Liver (tissue), 9 donors: Measurements from ENCODE around the gene HAO1. TPM values are rescaled to one million over a fixed set of nuclear protein-coding genes. Genes with fewer than 3 reads are reported as not detected.

Experiments
- DNase-seq: peaks from one replicate; pipeline ENCODE4 v3.0.0-alpha.2; 2017; ENCODE audit warnings: low spot score
- H3K27ac ChIP-seq, 2 donors: one replicate each; pipeline ENCODE4 v1.7.0; 2013; ENCODE audit warnings: inconsistent platforms in 2 of 2, low read length in 2 of 2, control low read depth in 1 of 2, low read depth in 1 of 2, mild to moderate bottlenecking in 1 of 2
- H3K27me3 ChIP-seq, 4 donors: one replicate each; pipeline versions ENCODE4 v1.6.1 to v1.7.0; 2013; ENCODE audit warnings: low read length in 3 of 4, inconsistent platforms in 1 of 4, mild to moderate bottlenecking in 1 of 4, moderate library complexity in 1 of 4; ENCODE audit not compliant: control insufficient read depth in 4 of 4, insufficient read depth in 4 of 4
- H3K36me3 ChIP-seq, 4 donors: one replicate each; pipeline versions ENCODE4 v1.6.1 to v1.7.0; 2013; ENCODE audit warnings: low read length in 3 of 4, mild to moderate bottlenecking in 3 of 4, low read depth in 1 of 4, moderate library complexity in 1 of 4; ENCODE audit not compliant: control insufficient read depth in 4 of 4, insufficient read depth in 3 of 4
- H3K4me1 ChIP-seq, 4 donors: one replicate each; pipeline versions ENCODE4 v1.6.1 to v1.7.0; 2013; ENCODE audit warnings: low read length in 3 of 4, mild to moderate bottlenecking in 3 of 4, moderate library complexity in 1 of 4; ENCODE audit not compliant: control insufficient read depth in 4 of 4, insufficient read depth in 4 of 4
- H3K4me3 ChIP-seq, 3 donors: one replicate each; pipeline versions ENCODE4 v1.6.1 to v1.7.0; 2013; ENCODE audit warnings: low read length in 3 of 3, control low read depth in 1 of 3, low read depth in 1 of 3, mild to moderate bottlenecking in 1 of 3
- H3K9ac ChIP-seq, 2 donors: one replicate each; pipeline ENCODE4 v1.7.0; 2013; ENCODE audit warnings: low read length in 2 of 2, mild to moderate bottlenecking in 2 of 2, moderate library complexity in 2 of 2, control low read depth in 1 of 2, low read depth in 1 of 2
- H3K9me3 ChIP-seq, 4 donors: one replicate each; pipeline versions ENCODE4 v1.6.1 to v1.7.0; 2013; ENCODE audit warnings: low read length in 3 of 4; ENCODE audit not compliant: control insufficient read depth in 4 of 4
- ATF3 ChIP-seq: IDR thresholded peaks from 2 replicates; pipeline ENCODE4 v1.6.1; 2016; ENCODE audit warnings: antibody characterized with exemption
- FOXA1 ChIP-seq: IDR thresholded peaks from 2 replicates; pipeline ENCODE4 v1.6.1; 2016; ENCODE audit warnings: antibody characterized with exemption
- FOXA2 ChIP-seq: IDR thresholded peaks from 2 replicates; pipeline ENCODE4 v1.6.1; 2016; ENCODE audit warnings: antibody characterized with exemption
- GABPA ChIP-seq, 2 donors: IDR thresholded peaks in 1 of 2; conservative IDR thresholded peaks in 1 of 2; 2 replicates each; pipeline ENCODE4 v1.6.1; 2016; ENCODE audit warnings: antibody characterized with exemption in 2 of 2, mild to moderate bottlenecking in 1 of 2, moderate library complexity in 1 of 2
- HNF4A ChIP-seq, 2 donors: conservative IDR thresholded peaks; 2 replicates each; pipeline ENCODE4 v1.6.1; 2016; ENCODE audit warnings: antibody characterized with exemption in 2 of 2, mild to moderate bottlenecking in 2 of 2
- HNF4G ChIP-seq: IDR thresholded peaks from 2 replicates; pipeline ENCODE4 v1.6.1; 2016; ENCODE audit warnings: antibody characterized with exemption
- JUND ChIP-seq, 2 donors: IDR thresholded peaks; 2 replicates each; pipeline ENCODE4 v1.6.1; 2016; ENCODE audit warnings: antibody characterized with exemption in 2 of 2
- MAX ChIP-seq: IDR thresholded peaks from 2 replicates; pipeline ENCODE4 v1.6.1; 2016; ENCODE audit warnings: antibody characterized with exemption
- NR2F2 ChIP-seq: IDR thresholded peaks from 2 replicates; pipeline ENCODE4 v1.6.1; 2016; ENCODE audit warnings: antibody characterized with exemption
- RAD21 ChIP-seq, 2 donors: IDR thresholded peaks; 2 replicates each; pipeline ENCODE4 v1.6.1; 2016; ENCODE audit warnings: antibody characterized with exemption in 2 of 2, mild to moderate bottlenecking in 2 of 2
- RXRA ChIP-seq, 2 donors: IDR thresholded peaks; 2 replicates each; pipeline ENCODE4 v1.6.1; 2017 to 2018; ENCODE audit warnings: antibody characterized with exemption in 2 of 2, mild to moderate bottlenecking in 1 of 2
- TAF1 ChIP-seq: conservative IDR thresholded peaks from 2 replicates; pipeline ENCODE4 v1.6.1; 2016; ENCODE audit warnings: antibody characterized with exemption, mild to moderate bottlenecking
- YY1 ChIP-seq: IDR thresholded peaks from 2 replicates; pipeline ENCODE4 v1.6.1; 2016; ENCODE audit warnings: antibody characterized with exemption, mild to moderate bottlenecking
- ZBTB33 ChIP-seq: IDR thresholded peaks from 2 replicates; pipeline ENCODE4 v1.6.1; 2016; ENCODE audit warnings: antibody characterized with exemption
- WGBS: extraction: QIAGEN DNeasy Blood & Tissue Kit; methylation state at CpG from one replicate; pipeline ENCODE4 v1.1.7; 2013; 5-methylcytosine and 5-hydroxymethylcytosine counted together
- polyA plus RNA-seq, 2 donors: library from polyadenylated mRNA; stranded (reverse) in 1 of 2; unstranded in 1 of 2; fragments of 200-250 nt in 1 of 2; fragments of >200 nt in 1 of 2; fragmentation: Nextera tagmentation in 1 of 2; extraction: Ambion mirVana in 1 of 2; gene quantifications; one replicate each; pipeline versions ENCODE4 v1.2.1 to v1.2.3, GENCODE V29; 2013 to 2015
- total RNA-seq, 2 donors: library from RNA; depleted of rRNA; stranded (reverse); fragments of >200 nt; gene quantifications; one replicate each; pipeline ENCODE4 v1.2.3, GENCODE V29; 2014
- TF ChIP-seq, protein P1 (sequence below): fragments of 150-350 bp; IDR thresholded peaks from 2 replicates; pipeline ENCODE4 v1.5.1; 2017; ENCODE audit warnings: improper control_type of control experiment, low read depth, low read length; ENCODE audit not compliant: missing input control
- donor health status: healthy.
- donor health status: healthy.
- donor health status: healthy.
- donor health status: healthy.
- donor health status: healthy.

Gene HAO1
- total and polyA plus RNA-seq, 4 donors: 17.8 to 164 (median 161) TPM

GRCh38 chr20:7891705-7892104 lies 48.6 kb downstream of the HAO1 start:
- 93% methylated on average over 5 of the region's 5 CpGs for WGBS
- no peak for DNase-seq
- H3K36me3 ChIP-seq: peaks cover 1 to 32% (median 18%) of the 10 kb centered on the region in 4 donors
- H3K4me3 ChIP-seq: no peak overlapping the region
- no peak overlapping the region for H3K27ac ChIP-seq
- H3K27me3 ChIP-seq: no peaks in the 10 kb centered on the region
- TF ChIP-seq GABPA (IDR thresholded peaks at IDR 0.05 in 1 of 2, conservative IDR thresholded peaks at IDR 0.05 in 1 of 2): no peak
- no peak for TF ChIP-seq FOXA1
- TF ChIP-seq JUND (IDR thresholded peaks at IDR 0.05): no peak
- no peak for TF ChIP-seq HNF4G
- TF ChIP-seq, protein P1, sequence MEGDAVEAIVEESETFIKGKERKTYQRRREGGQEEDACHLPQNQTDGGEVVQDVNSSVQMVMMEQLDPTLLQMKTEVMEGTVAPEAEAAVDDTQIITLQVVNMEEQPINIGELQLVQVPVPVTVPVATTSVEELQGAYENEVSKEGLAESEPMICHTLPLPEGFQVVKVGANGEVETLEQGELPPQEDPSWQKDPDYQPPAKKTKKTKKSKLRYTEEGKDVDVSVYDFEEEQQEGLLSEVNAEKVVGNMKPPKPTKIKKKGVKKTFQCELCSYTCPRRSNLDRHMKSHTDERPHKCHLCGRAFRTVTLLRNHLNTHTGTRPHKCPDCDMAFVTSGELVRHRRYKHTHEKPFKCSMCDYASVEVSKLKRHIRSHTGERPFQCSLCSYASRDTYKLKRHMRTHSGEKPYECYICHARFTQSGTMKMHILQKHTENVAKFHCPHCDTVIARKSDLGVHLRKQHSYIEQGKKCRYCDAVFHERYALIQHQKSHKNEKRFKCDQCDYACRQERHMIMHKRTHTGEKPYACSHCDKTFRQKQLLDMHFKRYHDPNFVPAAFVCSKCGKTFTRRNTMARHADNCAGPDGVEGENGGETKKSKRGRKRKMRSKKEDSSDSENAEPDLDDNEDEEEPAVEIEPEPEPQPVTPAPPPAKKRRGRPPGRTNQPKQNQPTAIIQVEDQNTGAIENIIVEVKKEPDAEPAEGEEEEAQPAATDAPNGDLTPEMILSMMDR: no peak
- TF ChIP-seq HNF4A (conservative IDR thresholded peaks at IDR 0.05): no peak
- no peak for TF ChIP-seq ATF3
- TF ChIP-seq NR2F2: no peak
- no peak for TF ChIP-seq YY1
- TF ChIP-seq ZBTB33: no peak
- no peak for TF ChIP-seq RXRA (IDR thresholded peaks at IDR 0.05)
- no peak for TF ChIP-seq TAF1
- TF ChIP-seq FOXA2: no peak
- TF ChIP-seq RAD21 (IDR thresholded peaks at IDR 0.05): no peak
- H3K9ac ChIP-seq: no peak overlapping the region
- no peaks in the 10 kb centered on the region for H3K9me3 ChIP-seq
- H3K4me1 ChIP-seq: no peaks in the 10 kb centered on the region

- Histone ChIP-seq H3K4me1 (peaks cover 0 to 4% (median 0%) of the 10 kb centered on the region in 4 donors), H3K27ac (no peak overlapping the region), H3K9ac (no peak overlapping the region), H3K36me3 (peaks cover 4 to 41% (median 26%) of the 10 kb centered on the region in 4 donors), H3K4me3 (no peak overlapping the region), H3K9me3 (no peaks in the 10 kb centered on the region), H3K27me3 (no peaks in the 10 kb centered on the region)
- DNase-seq: no peak
- TF ChIP-seq HNF4G: no peak
- TF ChIP-seq YY1: no peak
- TF ChIP-seq TAF1: no peak
- no peak for TF ChIP-seq JUND (IDR thresholded peaks at IDR 0.05)
- TF ChIP-seq RXRA (IDR thresholded peaks at IDR 0.05): no peak
- TF ChIP-seq NR2F2: no peak
- TF ChIP-seq FOXA2: no peak
- WGBS: 96% methylated on average over 3 of the region's 3 CpGs
These were observed 50.5 kb downstream of the HAO1 start for GRCh38 chr20:7889736-7890135.

DNA sequence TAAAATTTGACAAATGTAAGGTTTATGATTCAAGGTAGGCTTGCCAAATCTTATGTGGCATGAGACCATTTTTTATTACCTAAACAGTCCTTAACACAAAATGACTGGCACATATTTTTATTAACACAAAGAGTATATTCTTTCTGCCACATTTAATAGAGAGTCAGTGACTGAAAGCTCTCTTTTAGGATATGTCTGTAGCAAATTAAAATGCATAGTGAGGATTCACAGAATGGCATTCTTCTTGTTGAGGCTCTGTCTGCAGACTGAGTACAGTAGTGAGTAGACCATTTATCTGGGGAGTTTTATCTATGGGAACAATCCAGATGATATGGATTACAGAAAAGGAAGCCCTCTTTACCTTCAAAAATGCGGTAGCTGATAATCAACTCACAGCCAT lies 56.5 kb downstream of the HAO1 start:
- peaks cover 0 to 45% (median 21%) of the 10 kb centered on the region in 4 donors for H3K4me1 ChIP-seq
- H3K4me3 ChIP-seq: no peak overlapping the region
- H3K27me3 ChIP-seq: no peaks in the 10 kb centered on the region
- H3K9me3 ChIP-seq: no peaks in the 10 kb centered on the region
- no peak overlapping the region for H3K9ac ChIP-seq
- TF ChIP-seq MAX (no peak), ZBTB33 (no peak), YY1 (no peak)
- TF ChIP-seq, protein P1: no peak
- H3K36me3 ChIP-seq: peaks cover 3 to 42% (median 23%) of the 10 kb centered on the region in 4 donors
- no peak for DNase-seq
- 94% methylated on average over 1 of the region's 1 CpG for WGBS
- H3K27ac ChIP-seq: no peak overlapping the region
